HuH-7.5 (cell line): ENCODE results near the gene ZMIZ2.
"Not testable (repeated sequence)": the region's sequence is repeated elsewhere in the genome, so short reads cannot be mapped to it uniquely, and the experiment has no call there.

Experiments
- DNase-seq: peaks from one replicate; pipeline ENCODE4 v3.0.0; 2011; ENCODE audit warnings: low spot score

ZMIZ2 gene

DNA sequence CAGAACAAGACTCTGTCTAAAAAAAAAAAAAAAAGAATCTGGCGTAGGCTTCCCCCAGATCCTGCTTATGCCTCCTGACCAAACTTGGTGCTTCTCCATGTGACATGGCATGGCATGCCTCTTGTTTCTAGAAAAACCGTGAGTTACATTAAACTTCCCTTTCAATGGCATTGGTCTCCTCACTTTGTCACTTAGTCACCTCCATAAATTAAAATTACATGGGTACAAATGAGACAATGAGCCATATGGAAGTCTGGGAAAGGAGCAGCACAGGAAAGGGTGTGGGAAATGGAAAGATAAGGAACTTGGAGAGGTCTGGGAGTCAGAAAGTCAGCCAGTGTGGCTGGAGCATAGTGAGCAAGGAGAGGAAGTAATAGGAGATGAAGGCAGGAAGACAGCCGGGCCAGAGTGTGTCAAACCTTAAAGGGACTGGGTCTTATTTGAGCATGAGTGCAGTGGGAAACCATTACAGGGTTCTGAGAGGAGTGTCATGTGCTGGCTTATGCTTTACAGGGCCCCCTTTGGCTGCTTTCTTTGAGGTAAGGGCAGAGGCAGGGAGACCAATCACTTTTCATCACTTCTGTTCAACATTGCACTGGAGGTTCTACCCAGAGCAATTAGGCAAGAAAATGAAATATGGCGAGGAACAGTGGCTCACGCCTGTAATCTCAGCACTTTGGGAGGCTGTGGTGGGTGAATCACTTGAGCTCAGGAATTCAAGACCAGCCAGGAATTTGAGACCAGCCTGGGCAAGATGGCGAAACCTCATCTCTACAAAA lies 21.3 kb upstream of the ZMIZ2 start:
- DNase-seq: no peak

DNA sequence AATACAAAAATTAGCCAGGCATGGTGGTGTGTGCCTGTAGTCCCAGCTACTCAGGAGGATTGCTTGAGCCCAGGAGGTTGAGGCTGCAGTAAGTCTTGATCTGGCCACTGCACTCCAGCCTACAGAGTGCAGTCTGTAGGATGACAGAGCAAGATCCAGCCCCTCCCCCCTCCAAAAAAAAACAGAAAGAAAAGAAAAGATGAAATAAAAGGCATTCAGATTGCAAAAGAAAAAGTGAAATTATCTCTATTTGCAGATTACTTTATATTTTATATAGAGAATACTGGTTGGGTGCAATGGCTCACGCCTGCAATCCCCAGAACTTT lies 20.7 kb upstream of the ZMIZ2 start:
- no peak for DNase-seq

DNA sequence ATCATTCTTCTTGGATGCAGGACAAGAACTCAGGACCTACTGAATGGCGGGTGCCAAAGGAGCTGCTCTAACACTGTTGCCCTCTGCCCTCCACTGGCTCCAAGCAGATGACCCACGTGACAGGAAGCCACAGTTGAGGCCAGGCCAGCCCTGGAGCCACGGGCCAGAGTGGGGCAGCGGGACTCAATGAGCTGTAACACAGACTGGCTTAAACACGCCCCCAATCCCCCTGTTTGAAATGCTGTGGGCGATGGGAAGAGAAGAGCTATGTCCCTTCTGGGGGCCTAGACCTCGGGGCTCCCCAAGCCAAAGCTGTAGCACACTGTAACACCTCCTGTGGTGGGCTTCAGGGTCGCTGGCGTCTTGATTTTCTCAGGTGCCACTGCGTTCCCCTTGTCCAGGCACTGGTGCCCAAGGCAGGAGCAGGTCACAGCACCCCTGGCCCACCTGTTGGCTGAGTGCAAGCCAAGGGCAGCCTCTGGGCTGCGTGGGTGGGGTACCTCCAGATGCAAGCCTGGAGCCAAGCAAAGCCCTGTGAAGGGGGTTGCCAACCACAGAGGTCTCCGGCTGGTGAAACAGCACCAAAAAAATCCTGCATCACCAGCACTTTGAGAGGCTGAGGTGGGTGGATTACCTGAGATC lies 18.6 kb upstream of the ZMIZ2 start:
- DNase-seq: no peak

DNA sequence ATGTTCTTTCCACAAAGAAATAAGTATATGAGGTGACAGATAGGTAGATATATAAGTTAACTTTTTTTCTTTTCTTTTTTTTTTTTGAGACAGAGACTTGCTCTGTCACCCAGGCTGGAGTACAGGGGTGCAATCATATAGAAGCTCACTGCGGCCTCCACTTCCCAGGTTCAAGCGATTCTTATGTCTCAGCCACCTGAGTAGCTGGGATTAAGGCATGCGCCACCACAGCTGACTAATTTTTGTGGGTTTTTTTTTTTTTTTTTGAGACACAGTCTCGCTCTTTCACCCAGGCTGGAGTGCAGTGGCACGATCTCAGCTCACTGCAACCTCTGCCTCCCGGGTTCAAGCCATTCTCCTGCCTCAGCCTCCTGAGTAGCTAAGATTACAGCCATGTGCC lies 15.7 kb upstream of the ZMIZ2 start:
- DNase-seq: not testable (repeated sequence)

DNA sequence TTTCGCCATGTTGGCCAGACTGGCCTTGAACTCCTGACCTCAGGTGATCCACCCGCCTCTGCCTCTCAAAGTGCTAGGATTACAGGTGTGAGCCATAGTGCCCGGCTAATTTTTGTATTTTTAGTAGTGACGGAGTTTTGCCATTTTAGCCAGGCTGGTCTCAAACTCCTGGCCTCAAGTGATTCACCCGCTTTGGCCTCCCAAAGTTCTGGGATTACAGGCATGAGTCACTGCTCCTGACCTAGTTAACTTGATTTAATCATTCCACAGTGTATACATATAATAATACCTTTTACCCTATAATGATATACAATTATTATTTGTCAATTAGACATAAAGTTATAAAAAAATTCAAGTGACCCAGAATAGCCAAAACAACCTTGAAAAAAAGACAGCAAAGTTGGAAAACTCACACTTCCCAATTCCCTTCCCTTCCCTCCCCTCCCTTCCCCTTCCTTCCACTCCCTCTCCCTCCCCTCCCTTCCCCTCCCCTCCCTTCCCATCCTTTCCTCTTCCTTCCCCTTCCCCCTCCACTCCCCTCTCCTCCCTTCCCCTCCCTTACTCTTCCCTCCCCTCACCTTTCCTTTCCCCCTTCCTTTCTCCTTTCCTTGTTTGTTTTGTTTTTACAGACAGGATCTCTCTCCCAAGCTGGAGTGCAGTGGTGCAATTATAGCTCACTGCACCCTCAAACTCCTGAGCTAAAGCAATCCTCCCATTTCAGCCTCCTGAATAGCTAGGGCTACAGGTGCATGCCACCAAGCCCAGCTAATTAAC lies 14.8 kb upstream of the ZMIZ2 start:
- DNase-seq: no peak

DNA sequence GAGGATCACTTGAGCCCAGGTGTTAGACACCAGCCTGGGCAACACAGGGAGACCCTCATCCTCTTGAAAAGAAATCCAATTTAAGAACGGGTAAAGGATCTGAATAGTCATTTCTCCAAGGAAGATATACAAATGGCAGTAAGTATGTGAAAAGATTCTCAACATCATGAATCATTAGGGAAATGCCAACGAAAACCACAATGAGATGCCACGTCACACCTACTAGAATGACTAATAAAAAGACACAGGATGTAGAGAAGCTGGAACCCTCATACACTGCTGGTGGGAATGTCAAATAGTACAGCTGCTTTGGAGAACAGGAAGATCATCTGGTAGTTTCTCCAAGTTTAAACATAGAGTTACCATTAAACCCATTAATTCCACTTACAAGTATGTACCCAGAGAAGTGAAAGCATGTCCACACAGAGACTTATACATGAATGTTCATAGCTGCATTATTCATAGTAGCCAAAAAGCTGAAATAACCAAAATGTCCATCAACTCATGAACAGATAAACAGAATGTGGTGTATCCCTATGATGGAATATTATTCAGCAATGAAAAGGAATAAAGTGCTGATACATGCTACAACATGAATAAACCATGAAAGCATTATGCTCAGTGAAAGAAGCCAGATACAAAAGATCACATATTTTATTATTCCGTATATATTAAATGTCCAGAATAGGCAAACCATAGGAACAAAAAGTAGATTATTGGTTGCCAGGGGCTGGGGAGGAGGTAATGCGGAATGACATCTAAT lies 13.1 kb upstream of the ZMIZ2 start:
- no peak for DNase-seq

DNA sequence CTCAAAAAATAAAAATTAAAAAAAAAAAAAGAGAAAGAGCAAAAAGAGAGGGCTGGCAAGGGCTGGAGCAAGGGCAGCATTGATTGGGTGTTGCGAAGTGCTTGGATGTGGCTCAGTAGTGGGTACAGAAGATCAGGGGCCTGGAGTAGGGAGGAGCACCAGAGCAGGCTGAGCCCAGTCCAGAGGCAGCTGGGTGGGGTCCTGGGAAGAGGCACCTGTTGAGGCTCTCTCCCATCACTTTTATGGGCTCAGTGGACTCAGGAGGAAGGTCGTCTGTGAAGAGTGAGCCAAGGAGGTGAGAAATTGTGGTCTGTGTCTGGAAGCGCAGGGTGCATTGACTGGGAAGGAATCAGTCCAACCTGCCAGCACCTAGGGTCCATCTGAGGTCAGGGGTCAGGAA lies 11.8 kb upstream of the ZMIZ2 start:
- no peak for DNase-seq

DNA sequence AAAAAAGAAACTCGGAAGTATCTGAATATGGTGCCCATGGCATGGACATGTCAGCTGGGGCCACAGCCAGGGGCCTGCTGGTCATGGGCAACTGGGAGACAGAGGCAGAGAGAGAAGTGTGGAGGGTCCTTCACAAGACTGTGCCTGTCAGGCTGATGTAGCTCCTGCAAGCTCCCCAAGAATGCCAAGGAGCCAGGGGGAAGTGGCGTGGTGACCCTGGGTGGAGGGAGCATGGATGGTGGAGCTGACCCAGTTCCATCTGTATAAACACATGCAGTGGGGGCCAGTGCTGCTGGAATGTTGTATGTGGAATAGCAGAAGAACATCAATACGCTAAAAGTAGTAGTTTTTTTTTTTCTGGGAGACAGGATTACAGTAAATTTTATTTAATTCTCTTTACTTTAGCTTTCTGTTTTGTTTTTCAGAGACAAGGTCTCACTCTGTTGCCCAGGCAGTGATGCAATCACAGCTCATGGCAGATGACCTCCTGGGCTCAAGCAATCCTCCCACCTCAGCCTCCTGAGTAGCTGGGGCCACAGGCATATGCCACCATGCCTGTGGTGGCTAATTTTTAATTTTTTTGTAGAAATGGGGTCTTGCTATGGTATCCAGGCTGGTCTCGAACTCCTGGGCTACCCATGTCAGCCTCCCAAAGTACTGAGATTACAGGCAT lies 10.5 kb upstream of the ZMIZ2 start:
- DNase-seq: no peak

DNA sequence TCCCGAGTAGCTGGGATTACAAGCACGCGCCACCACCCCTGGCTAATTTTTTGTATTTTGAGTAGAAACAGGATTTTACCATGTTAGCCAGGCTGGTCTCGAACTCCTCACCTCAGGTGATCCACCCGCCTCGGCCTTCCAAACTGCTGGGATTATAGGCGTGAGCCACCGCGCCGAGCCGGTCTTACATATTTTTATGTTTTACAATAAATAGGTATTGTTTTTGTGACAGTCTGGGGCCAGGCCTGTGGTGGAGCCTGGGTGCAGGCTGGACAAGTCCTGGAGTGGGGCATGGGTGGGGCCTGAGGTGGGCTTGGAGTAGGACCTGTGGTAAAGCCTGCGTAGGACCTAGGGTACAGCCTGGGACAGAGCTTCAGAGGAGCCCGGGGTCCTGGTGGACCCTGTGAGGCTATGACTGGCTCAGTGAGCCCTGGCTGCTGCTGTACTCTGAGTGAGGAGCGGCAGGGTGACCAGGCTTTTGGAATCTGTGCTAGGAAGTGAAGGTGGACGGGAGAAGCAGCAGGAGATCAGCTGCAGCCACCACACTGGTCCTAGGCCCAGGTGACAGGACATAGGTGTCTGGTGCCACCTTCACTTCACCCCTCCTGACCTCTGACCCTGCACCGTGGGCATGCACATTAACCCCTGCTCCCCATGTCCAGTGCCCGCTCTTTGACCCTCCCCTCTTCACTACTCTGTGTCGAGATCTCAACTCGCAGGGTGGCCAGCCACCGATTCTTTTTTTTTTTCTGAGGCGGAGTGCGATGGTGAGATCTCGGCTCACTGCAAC lies 9.6 kb upstream of the ZMIZ2 start:
- DNase-seq: no peak

DNA sequence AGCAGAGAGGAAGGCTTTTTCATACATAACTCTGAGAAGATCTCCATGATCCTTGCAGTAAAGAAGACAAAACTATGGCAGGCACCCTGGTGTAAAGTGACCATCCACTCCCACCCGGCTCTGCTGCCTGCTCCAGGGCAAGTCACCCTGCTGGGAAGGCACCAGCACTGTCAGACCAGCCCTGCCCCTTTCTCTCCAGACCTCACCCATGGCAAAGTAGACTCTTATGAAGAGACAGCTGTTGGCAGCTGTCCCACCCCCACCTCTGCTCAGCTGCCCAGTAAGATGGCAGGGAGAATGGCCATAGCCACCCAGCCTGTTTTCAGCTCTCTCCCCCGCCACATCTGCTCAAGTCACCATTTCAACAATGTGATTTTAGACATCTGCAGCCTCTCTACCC lies 8.6 kb upstream of the ZMIZ2 start:
- DNase-seq: no peak

DNA sequence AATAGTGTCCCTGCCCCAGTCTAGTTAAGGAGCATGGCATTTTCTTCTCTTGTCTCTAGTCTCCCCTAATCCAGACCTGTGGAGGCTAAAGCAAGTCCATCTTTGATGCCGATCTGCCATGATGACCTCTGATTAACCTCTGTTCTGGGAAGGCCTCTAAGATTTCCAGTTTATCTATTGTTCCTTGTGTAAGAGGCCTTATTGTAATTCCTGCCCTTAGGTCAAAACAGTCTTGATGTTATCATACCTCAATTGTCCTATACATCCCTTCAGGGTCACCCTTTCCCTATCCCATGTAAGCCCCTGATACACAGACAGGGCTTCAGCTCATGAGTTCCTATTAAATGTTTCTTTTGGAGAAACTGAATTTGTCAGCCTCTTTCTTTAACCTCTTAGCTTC lies 4.9 kb upstream of the ZMIZ2 start:
- DNase-seq: peak; percentile 3

DNA sequence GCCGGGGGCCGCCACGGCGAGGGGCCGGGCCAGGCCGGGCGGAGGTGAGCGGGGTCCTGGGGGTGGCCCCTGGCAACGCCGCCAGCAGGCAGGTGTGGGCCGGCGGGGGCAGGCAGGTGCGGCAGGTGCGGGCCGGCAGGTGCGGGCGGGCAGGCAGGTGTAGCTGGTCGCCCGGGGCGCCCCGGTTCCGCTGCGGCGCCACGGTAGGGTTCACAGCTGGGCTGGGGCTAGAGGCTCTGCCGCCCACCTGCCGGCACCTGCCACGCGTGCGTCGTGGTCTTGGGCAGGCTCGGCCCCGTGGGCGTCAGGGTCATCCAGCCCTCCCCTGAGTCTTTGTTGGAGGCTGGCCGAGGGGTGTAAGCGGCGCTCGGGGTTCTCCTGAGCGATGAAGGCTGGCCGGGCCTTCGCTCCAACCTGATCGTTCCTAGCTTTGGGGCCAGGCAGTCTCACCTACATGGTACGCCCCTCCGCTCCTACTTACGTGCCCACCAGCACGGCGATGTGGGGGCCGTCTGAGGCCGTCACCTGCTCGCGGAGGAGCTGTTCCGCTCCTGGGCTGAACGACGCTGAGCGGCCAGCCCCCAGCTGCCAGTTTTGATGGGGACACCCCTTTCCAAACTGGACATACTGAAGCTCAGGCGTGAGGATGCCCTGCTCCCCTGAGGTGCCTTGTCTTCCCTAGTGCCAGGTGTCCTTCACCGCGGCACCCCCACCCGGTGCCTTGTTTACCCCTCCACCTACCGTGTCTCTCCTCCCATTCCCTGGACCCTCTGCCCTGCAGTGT lies 493 bp downstream of the ZMIZ2 start:
- peak; percentile 37 for DNase-seq

DNA sequence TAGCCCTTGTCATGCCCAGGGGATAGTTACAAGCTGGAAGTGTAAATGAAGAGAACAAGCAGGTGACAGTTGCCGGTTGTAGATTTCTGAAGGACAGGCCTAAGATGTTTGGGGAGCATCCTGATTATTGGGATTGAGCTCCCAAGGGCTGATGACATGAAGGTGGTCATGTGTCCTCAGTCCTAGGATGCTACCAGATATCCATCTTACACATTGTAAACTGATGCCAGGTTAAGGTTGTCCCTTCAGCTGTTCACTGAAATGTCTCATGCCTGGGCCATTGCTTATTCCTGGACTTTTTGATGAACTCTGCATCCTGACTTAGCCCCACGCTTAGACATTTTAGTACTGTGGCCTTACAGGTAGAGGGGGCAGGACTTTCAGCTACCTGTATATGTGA lies 1.3 kb downstream of the ZMIZ2 start:
- DNase-seq: peak; percentile 3

DNA sequence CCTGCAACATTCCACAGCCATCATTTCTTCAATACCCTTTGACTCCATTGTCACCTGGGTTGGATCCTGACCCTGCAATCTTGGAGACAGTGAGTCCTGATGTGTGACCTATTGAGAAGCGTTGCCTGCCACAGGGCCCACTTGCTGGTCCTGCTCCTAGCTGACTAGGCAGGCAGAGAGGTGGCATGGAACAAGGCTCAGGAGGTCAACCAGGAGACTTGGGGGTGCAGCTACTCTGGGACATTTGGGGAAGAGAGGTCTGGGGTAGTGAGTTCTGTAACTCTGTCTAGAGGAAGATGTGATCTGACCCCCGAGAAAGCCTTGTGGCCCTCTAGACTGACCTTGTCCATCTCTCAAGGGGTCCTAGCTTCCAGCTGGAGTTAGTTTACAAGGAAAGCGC lies 1.8 kb downstream of the ZMIZ2 start:
- DNase-seq: peak; percentile 3

DNA sequence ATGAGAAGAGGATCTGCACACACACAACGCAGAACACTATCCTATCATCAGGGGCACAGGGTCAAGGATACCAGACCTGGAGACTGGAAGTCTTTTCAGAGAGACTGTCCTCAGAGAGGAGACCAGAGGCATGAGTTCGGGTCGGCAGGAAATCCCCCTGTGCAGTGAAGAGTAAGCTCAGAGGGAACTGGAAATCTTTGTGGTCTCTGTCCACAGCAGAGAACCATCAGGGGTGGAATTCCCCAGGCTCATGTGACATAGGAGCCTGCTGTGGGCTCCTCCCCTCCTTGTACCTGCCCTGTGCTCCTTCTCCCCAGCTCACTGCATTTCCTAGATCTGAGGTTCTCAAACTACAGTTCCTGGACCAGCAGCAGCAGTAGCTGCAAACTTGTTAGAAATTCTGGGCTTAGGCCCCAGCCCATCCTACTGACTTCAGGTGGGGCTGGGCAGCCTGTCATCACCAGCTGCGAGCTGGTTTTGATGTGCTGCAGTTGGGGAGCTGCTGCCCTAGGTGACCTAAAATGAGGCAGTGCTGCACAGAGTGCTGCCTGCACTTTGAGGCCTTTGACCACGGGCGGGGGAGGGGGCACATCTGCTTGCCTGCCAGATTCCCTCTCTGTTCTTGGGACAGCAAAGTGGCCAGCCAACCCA lies 2.4 kb downstream of the ZMIZ2 start:
- peak; percentile 49 for DNase-seq

DNA sequence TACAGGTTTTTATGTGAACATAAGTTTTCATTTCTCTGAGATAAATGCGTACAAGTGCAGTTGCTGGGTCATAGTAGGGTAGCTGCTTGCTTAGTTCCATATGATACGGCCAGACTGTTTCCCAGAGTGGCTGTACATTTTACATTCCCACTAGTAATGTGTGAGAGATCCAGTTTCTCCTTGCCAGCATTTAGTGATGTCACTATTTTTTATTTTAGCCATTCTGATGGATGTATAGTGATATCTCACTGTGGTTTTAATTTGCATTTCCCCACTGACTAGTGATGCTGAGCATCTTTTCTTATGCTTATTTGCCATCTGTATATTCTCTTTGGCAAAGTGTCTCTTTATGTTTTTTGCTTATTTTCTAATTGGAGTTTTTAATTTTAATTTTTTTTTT lies 4.2 kb downstream of the ZMIZ2 start:
- DNase-seq: no peak

DNA sequence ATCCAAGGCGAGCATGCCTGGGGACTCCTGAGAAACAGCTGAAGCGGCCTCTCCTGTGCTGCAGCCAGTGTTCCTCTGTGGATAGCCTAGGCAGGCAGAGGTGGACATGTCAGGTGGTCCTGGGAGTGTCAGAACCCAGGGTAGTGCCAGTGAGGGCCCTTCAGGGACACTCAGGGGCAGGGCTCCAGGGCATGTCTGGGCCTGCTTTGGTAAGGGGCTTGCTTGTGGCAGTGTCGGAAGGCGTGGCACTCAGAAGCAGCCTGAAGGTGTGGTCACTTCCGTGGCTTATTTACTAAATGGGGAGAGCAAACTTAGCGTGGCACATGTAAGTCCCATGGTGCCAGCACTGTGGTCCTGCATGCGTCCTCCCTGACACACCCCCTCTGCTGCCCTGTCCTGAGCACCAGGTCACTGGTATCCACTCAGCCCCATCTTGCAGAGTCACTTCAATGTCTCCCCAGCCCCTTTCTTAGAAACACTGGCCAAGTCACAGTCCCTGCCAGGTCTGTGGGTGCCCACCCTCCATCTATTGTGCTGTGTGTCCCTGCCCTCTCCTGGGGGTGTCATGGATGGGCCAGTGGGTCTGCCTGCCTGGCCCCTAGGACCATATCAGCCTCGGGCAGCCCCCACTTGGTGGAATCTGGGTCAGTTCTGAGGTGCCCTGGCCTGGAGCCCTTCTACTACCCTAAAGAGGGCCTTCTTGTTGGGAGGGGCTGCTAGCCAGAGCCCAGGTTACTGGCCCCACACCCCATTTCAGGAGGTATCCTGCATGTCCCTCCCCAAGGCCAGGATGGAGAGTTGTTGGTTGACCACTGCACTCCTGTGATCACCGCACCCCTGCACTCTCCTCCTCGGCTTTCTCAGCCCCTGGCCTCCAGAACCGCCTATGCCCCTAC lies 6.4 kb downstream of the ZMIZ2 start:
- DNase-seq: peak; percentile 9

DNA sequence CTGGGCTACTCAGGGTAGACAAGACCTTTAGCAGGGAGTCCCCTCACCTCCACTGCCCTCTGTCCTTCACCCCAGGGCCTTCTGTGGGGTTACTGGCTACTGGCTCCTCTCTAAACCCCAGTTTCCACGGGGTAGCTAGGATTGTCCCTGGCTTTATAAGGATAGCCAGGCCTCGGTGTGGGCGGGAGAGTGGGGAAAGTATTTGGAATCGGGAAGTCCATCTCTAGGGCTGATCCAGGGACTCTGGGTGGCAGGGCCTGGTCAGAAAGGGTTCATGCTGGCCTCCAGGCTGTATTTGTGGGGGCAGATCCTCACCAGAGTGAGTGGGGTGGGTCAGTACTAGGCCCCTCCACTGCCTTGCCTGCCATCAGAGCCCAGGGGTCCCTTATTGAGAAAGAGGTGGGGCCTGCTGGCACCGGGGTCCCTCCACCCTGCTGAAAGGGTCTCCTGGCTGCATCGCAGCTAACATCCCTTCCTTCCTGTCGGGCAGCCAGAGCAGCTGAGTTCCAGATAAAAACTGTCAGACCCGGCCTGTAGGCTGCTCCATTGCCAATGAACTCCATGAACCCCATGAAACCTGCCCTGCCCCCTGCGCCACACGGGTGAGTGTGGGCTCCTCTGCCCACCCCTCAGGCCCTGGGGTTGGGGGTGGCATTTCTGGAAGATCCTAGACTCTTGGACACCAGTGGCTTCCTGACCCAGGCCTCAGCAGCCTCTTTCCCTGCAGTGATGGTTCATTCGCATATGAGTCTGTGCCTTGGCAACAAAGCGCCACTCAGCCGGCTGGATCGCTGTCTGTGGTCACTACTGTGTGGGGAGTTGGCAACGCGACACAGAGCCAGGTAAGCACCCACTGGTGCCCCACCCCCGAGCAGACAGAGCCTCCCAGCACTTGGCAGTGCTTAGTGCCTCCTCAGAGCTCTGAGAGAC lies 7.3 kb downstream of the ZMIZ2 start:
- peak; percentile 8 for DNase-seq
